B cell (primary cell): ENCODE data around the gene NRXN2. TPM values are rescaled to one million over a fixed set of nuclear protein-coding genes. Genes with fewer than 3 reads are reported as not detected.

ENCODE experiments used
- ATAC-seq: fragments of 200-7000 bp; cut with Tn5 transposase; one replicate; pipeline ENCODE4 v1.10.0; 2021; ENCODE audit warnings: low read depth, mild to moderate bottlenecking, moderate number of reproducible peaks, moderate library complexity
- CTCF ChIA-PET: fragments of 350-600 bp; sonication (Branson Sonifier 250); formaldehyde crosslinking; loops from one replicate; lab custom pipeline; 2021; ENCODE audit warnings: antibody characterized with exemption, inconsistent platforms; lab: Charles Lee
- POLR2A ChIA-PET: fragments of 350-600 bp; sonication (Branson Sonifier 250); formaldehyde crosslinking; loops from one replicate; lab custom pipeline; 2021; ENCODE audit warnings: antibody characterized with exemption; lab: Charles Lee
- DNase-seq: peaks from one replicate; pipeline ENCODE4 v3.0.0; 2013
- H2AFZ ChIP-seq: 2 replicates; pipeline ENCODE4 v1.6.1; 2012; ENCODE audit warnings: mild to moderate bottlenecking, low read depth, low read length; ENCODE audit not compliant: insufficient read depth, poor library complexity, severe bottlenecking
- H3K27ac ChIP-seq, 2 donors: 1 replicate in 1 of 2; 2 replicates in 1 of 2; pipeline ENCODE4 v1.5.1; 2012 to 2013; ENCODE audit warnings: low read length in 2 of 2, mild to moderate bottlenecking in 2 of 2, moderate library complexity in 1 of 2
- H3K27me3 ChIP-seq, 4 experiments: fragments of 200-600 bp in 1 of 4; sonication (generic) in 1 of 4; replicated peaks in 1 of 4; 1 replicate in 2 of 4; 2 replicates in 2 of 4; pipeline versions ENCODE4 v1.6.1 to v1.7.0; 2013 to 2016; ENCODE audit warnings: low read length in 3 of 4, mild to moderate bottlenecking in 2 of 4, mixed read lengths in 1 of 4, moderate library complexity in 1 of 4; ENCODE audit not compliant: insufficient read depth in 4 of 4, control insufficient read depth in 3 of 4; ENCODE audit errors: control extremely low read depth in 1 of 4
- H3K36me3 ChIP-seq, 2 experiments: replicated peaks in 1 of 2; 1 replicate in 1 of 2; 2 replicates in 1 of 2; pipeline versions ENCODE4 v1.6.1 to v1.7.1; 2013; ENCODE audit warnings: low read length in 1 of 2; ENCODE audit not compliant: insufficient read depth in 2 of 2, control insufficient read depth in 1 of 2; ENCODE audit errors: control extremely low read depth in 1 of 2, extremely low read depth in 1 of 2
- H3K4me1 ChIP-seq, 2 donors: fragments of 200-600 bp in 1 of 2; sonication (generic) in 1 of 2; 1 replicate in 1 of 2; 2 replicates in 1 of 2; pipeline versions ENCODE4 v1.5.1 to v1.6.1; 2013 to 2017; ENCODE audit warnings: low read length in 2 of 2; ENCODE audit not compliant: control insufficient read depth in 2 of 2, insufficient read depth in 2 of 2
- H3K4me2 ChIP-seq: replicated peaks from 2 replicates; pipeline ENCODE3; 2012; ENCODE audit warnings: mild to moderate bottlenecking, low read depth, low read length; ENCODE audit not compliant: poor library complexity, severe bottlenecking
- H3K4me3 ChIP-seq, 5 experiments: fragments of 200-600 bp in 1 of 5; sonication (generic) in 1 of 5; 1 replicate in 3 of 5; 2 replicates in 2 of 5; pipeline versions ENCODE4 v1.5.1 to v1.7.0; 2011 to 2016; ENCODE audit warnings: low read length in 4 of 5, mild to moderate bottlenecking in 4 of 5, low read depth in 2 of 5, control low read depth in 1 of 5, moderate library complexity in 1 of 5; ENCODE audit not compliant: insufficient read depth in 1 of 5; ENCODE audit errors: control extremely low read depth in 1 of 5, extremely low read depth in 1 of 5
- H3K79me2 ChIP-seq: fragments of 200-600 bp; sonication (generic); one replicate; pipeline ENCODE4 v1.6.0; 2016; ENCODE audit warnings: low read length; ENCODE audit not compliant: control insufficient read depth, insufficient read depth
- H3K9ac ChIP-seq: fragments of 200-600 bp; sonication (generic); 2 replicates; pipeline ENCODE4 v1.6.1; 2017; ENCODE audit warnings: mild to moderate bottlenecking, low read length, moderate library complexity
- H3K9me3 ChIP-seq, 3 donors: one replicate each; pipeline versions ENCODE4 v1.6.1 to v1.7.1; 2013; ENCODE audit warnings: low read length in 2 of 3; ENCODE audit not compliant: control insufficient read depth in 2 of 3, insufficient read depth in 1 of 3; ENCODE audit errors: control extremely low read depth in 1 of 3
- H4K20me1 ChIP-seq: 2 replicates; pipeline ENCODE4 v1.6.0; 2012; ENCODE audit warnings: mild to moderate bottlenecking, low read length; ENCODE audit not compliant: insufficient read depth, control insufficient read depth, poor library complexity, severe bottlenecking
- H3K27ac Mint-ChIP-seq: one replicate; pipeline ENCODE4 v1.8.0; 2021; ENCODE audit warnings: mixed read lengths
- H3K27me3 Mint-ChIP-seq: one replicate; pipeline ENCODE4 v1.8.0; 2021; ENCODE audit warnings: mixed read lengths
- H3K4me1 Mint-ChIP-seq: one replicate; pipeline ENCODE4 v1.8.0; 2021; ENCODE audit warnings: mixed read lengths
- H3K4me3 Mint-ChIP-seq: one replicate; pipeline ENCODE4 v1.8.0; 2021; ENCODE audit warnings: mixed read lengths
- H3K9me3 Mint-ChIP-seq: one replicate; pipeline ENCODE4 v1.8.0; 2022; ENCODE audit warnings: mixed read lengths; ENCODE audit not compliant: insufficient read depth
- CTCF ChIP-seq: fragments of 200-600 bp; IDR thresholded peaks from one replicate; pipeline ENCODE4 v1.8.0; 2022; ENCODE audit warnings: antibody characterized with exemption, mild to moderate bottlenecking
- EZH2 ChIP-seq: IDR thresholded peaks from 2 replicates; pipeline ENCODE4 v1.6.1; 2012; ENCODE audit warnings: borderline replicate concordance, low read depth, mild to moderate bottlenecking, moderate library complexity, low read length; ENCODE audit not compliant: insufficient read depth, poor library complexity, severe bottlenecking
- WGBS: methylation state at CpG from one replicate; pipeline ENCODE4 v1.1.5; 2013; ENCODE audit warnings: missing lambda C conversion rate; ENCODE audit not compliant: insufficient coverage; 5-methylcytosine and 5-hydroxymethylcytosine counted together
- intact Hi-C: fragments of 100-400 bp; cut with micrococcal nuclease; formaldehyde crosslinking; loops from one replicate; pipeline ENCODE4 v1.10.0; 2022
- polyA plus RNA-seq: library from polyadenylated mRNA; depleted of rRNA; stranded (reverse); fragments of >200 nt; gene quantifications from 2 replicates; pipeline ENCODE4 v1.2.3, GENCODE V29; 2012
- total RNA-seq, 2 donors: library from RNA; stranded (reverse); fragments of 120-200 nt in 1 of 2; gene quantifications; 1 replicate in 1 of 2; 2 replicates in 1 of 2; pipeline versions ENCODE4 v1.2.3 to v1.2.4, GENCODE V29; 2013 to 2022

The NRXN2 gene
- total and polyA plus RNA-seq, 2 donors (not counting 1 experiment from before 2014, with no cell fraction given): 0.01 to 0.52 TPM

DNA sequence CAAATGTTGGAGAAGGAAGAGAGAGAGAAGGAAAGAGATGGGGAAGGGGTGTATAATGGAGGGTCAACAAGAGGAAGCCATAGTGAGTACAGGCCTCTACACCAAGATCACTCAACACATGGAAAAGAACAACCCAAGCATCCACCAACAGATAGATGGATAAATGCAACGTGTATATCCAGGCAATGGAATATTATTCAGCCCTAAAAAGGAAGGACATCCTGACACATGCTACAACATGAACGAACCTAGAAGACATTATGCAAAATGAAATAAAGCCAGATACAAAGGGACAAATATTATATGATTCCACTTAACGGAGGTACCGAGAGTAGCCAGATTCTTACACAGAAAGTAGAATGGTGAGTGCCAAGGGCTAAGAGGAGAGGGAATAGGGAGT lies 59.3 kb downstream of the NRXN2 start:
- H2AFZ ChIP-seq: no peak overlapping the region
- no peak overlapping the region for H3K4me2 ChIP-seq
- H3K79me2 ChIP-seq: no peaks in the 10 kb centered on the region
- Mint-ChIP-seq H3K4me1 (no peaks in the 10 kb centered on the region), H3K9me3 (no peaks in the 10 kb centered on the region), H3K4me3 (no peak overlapping the region), H3K27ac (no peak overlapping the region), H3K27me3 (peaks cover 23% of the 10 kb centered on the region)
- no peaks in the 10 kb centered on the region for H3K9me3 ChIP-seq
- H3K27ac ChIP-seq: no peak overlapping the region
- no peak overlapping the region for H3K4me3 ChIP-seq
- peaks cover 0 to 4% (median 1%) of the 10 kb centered on the region in 4 experiments for H3K27me3 ChIP-seq
- DNase-seq (no peak), ATAC-seq (no peak)
- H4K20me1 ChIP-seq: no peaks in the 10 kb centered on the region
- no peaks in the 10 kb centered on the region for H3K4me1 ChIP-seq
- TF ChIP-seq EZH2: no peak
- no peak for TF ChIP-seq CTCF
- no peaks in the 10 kb centered on the region for H3K36me3 ChIP-seq
- no CpG with 5 or more reads among the region's 4 CpGs for WGBS
- intact Hi-C loops: no loop called here
- ChIA-PET POLR2A (no interaction called here), CTCF (no interaction called here)
- H3K9ac ChIP-seq: no peak overlapping the region

DNA sequence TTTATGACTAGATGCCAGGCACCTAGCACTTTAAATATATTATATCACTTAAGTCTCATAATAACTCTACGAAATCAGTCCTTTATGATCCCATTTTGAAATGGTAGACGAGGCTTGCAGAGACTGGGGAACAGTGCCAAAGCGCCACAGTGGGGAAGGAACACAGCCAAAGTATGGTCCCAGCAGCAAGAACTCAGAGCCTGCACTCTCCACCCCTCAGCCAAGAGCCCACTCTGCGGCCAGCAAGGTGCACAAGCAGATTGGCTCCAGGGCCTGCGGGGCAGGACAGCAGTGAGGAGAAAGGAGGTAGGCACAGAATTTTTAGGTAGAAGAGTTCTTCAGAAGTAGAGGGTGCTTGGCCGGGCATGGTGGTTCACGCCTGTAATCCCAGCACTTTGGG lies 61.4 kb downstream of the NRXN2 start:
- no peaks in the 10 kb centered on the region for H3K9me3 Mint-ChIP-seq
- 100% methylated on average over 2 of the region's 7 CpGs for WGBS
- Histone ChIP-seq H3K4me3 (no peak overlapping the region), H3K79me2 (no peaks in the 10 kb centered on the region), H3K27ac (no peak overlapping the region), H3K27me3 (peaks cover 0 to 3% (median 0%) of the 10 kb centered on the region in 4 experiments), H4K20me1 (no peaks in the 10 kb centered on the region), H3K9me3 (no peaks in the 10 kb centered on the region), H3K4me1 (no peaks in the 10 kb centered on the region), H3K4me2 (no peak overlapping the region), H3K36me3 (no peaks in the 10 kb centered on the region), H3K9ac (no peak overlapping the region), H2AFZ (no peak overlapping the region)
- CTCF ChIA-PET: interaction anchor here (1.2 kb wide), 1 partner anchor 28 kb away, joined by 3 read pairs; no protein-coding TSS in a partner anchor
- intact Hi-C loops: no loop called here
- POLR2A ChIA-PET: no interaction called here
- no peaks in the 10 kb centered on the region for H3K4me1 Mint-ChIP-seq
- H3K27ac Mint-ChIP-seq: no peak overlapping the region
- DNase-seq (no peak), ATAC-seq (no peak)
- H3K27me3 Mint-ChIP-seq: peaks cover 10% of the 10 kb centered on the region
- TF ChIP-seq CTCF (no peak), EZH2 (no peak)
- no peak overlapping the region for H3K4me3 Mint-ChIP-seq
